Epithelial cell of esophagus (primary cell): ENCODE measurements around the gene CCDC183.

Source experiments
- DNase-seq: peaks from one replicate; pipeline ENCODE4 v3.0.0; 2010; ENCODE audit warnings: low read depth
- H3K4me3 ChIP-seq: 2 replicates; pipeline ENCODE4 v1.5.1; 2011; ENCODE audit warnings: mild to moderate bottlenecking, low read length, control low read depth
- CTCF ChIP-seq: IDR thresholded peaks from 2 replicates; pipeline ENCODE4 v1.5.1; 2011; ENCODE audit warnings: low read depth, mild to moderate bottlenecking, low read length, control low read depth, inconsistent platforms; ENCODE audit not compliant: insufficient read depth; ENCODE audit errors: missing control alignments

Gene CCDC183

DNA sequence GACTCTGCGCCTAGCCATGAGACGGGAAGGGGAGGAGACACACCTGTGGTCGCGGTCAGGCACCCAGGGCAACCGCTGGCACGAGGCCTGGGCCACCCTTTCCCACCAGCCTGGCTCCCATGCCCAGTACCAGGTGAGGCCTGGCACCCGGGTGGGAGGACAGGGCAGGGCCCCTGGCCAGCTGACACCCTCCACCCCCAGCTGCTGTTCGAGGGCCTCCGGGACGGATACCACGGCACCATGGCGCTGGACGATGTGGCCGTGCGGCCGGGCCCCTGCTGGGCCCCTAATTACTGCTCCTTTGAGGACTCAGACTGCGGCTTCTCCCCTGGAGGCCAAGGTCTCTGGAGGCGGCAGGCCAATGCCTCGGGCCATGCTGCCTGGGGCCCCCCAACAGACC, 61.0 kb downstream of the CCDC183 start:
- no peak for DNase-seq
- no peak for TF ChIP-seq CTCF
- no peak overlapping the region for H3K4me3 ChIP-seq
